ENCODE data around the gene ZNHIT1. TPM values are rescaled to one million over a fixed set of nuclear protein-coding genes. Genes with fewer than 3 reads are reported as not detected.

The ZNHIT1 gene
- total and polyA plus RNA-seq, 5 donors from 2014 or later, result 41.8 to 99.6 (median 76.8) TPM

DNA sequence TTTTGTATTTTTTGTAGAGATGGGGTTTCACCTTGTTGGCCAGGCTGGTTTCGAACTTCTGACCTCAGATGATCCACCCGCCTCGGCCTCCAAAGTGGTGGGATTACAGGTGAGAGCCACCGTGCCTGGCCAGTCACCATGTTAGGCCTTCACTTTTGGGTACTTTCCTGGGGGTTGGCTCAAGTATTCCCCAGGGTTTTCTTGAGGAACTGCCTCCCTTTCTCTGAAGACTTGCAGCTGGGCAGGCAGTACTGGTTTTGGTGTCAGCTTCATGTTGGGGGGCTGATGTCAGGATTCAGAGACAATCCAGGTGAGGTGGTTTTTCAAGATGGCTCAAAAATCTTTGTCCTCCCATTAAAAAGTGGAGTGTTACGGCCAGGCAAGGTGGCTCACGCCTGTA is 7.7 kb downstream of the ZNHIT1 start:
- no peaks in the 10 kb centered on the region for H3K9me3 ChIP-seq (ENCODE audit: control insufficient read depth in 2 of 2, low read length in 2 of 2)
- no peaks in the 10 kb centered on the region for H3K27me3 ChIP-seq (ENCODE audit: control insufficient read depth, insufficient read depth, low read length)
- DNase-seq (no peak), ATAC-seq (ENCODE audit: low read depth in 2 of 2) (no peak)
- no peak overlapping the region for H3K4me3 ChIP-seq (ENCODE audit: low read depth, low read length)
- H3K36me3 ChIP-seq (ENCODE audit: control insufficient read depth, insufficient read depth, low read length), result peaks cover 29% of the 10 kb centered on the region
- no peaks in the 10 kb centered on the region for H3K9me3 Mint-ChIP-seq
- H3K4me1 ChIP-seq (ENCODE audit: control insufficient read depth, insufficient read depth, low read length, poor library complexity, severe bottlenecking), result no peaks in the 10 kb centered on the region
- no peak overlapping the region for H3K27ac Mint-ChIP-seq
- no peak overlapping the region for H3K27ac ChIP-seq (ENCODE audit: insufficient read depth, low read length, poor library complexity, severe bottlenecking)
- peaks cover 0 to 20% (median 6%) of the 10 kb centered on the region in 4 donors for H3K4me1 Mint-ChIP-seq
- no peaks in the 10 kb centered on the region for H3K27me3 Mint-ChIP-seq
- peaks cover 8% of the 10 kb centered on the region for H3K36me3 Mint-ChIP-seq
- H3K4me3 Mint-ChIP-seq, result no peak overlapping the region

DNA sequence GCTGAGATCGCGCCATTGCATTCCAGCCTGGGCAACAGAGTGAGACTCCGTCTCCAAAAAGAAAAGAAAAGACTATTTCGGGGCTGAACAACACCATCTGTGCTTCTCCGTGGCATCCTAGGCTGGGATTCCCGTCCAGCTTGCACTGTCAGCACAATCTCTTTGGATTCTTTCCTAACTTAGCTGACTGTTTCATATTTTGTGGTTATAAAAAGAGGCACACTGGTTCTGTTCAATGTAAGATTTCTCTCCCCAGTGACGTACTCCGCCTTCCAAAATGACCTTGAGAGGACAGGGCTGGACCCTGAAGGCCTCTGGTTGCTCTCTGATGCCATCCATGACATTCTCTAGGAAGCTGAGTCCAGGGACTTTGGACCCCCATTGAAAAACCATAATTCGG is 8.8 kb downstream of the ZNHIT1 start:
- Mint-ChIP-seq H3K36me3 (peaks cover 10% of the 10 kb centered on the region), H3K4me3 (no peak overlapping the region), H3K4me1 (peaks cover 0 to 14% (median 6%) of the 10 kb centered on the region in 4 donors), H3K9me3 (no peaks in the 10 kb centered on the region), H3K27ac (no peak overlapping the region), H3K27me3 (no peaks in the 10 kb centered on the region)
- Histone ChIP-seq H3K27me3 (ENCODE audit: control insufficient read depth, insufficient read depth, low read length) (no peaks in the 10 kb centered on the region), H3K9me3 (ENCODE audit: control insufficient read depth in 2 of 2, low read length in 2 of 2) (no peaks in the 10 kb centered on the region), H3K4me3 (ENCODE audit: low read depth, low read length) (no peak overlapping the region), H3K36me3 (ENCODE audit: control insufficient read depth, insufficient read depth, low read length) (peaks cover 32% of the 10 kb centered on the region), H3K27ac (ENCODE audit: insufficient read depth, low read length, poor library complexity, severe bottlenecking) (no peak overlapping the region), H3K4me1 (ENCODE audit: control insufficient read depth, insufficient read depth, low read length, poor library complexity, severe bottlenecking) (no peaks in the 10 kb centered on the region)
- ATAC-seq (ENCODE audit: low read depth in 2 of 2), result no peak
- DNase-seq, result no peak

DNA sequence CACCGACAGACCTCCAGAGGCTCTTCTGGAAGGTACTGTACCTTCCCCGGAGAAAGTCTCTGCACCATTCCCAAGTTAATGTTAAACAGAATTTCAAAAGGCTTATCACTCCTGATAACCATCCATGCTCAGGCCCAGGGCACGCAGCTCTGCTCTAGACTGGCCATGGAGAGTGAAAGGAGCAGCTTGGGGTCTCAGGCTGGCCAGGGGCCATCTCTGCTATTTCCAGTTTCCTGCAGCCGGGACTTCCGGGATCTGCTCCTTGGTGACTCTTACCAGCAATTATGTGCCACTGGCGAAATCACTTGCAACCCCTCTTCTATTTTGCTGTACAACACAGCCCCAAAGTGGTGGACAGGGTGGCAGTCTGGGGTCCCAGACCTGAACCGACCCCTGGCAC is 13.7 kb downstream of the ZNHIT1 start:
- H3K36me3 Mint-ChIP-seq, result peaks cover 10% of the 10 kb centered on the region
- H3K4me1 ChIP-seq (ENCODE audit: control insufficient read depth, insufficient read depth, low read length, poor library complexity, severe bottlenecking), result no peaks in the 10 kb centered on the region
- H3K9me3 ChIP-seq (ENCODE audit: control insufficient read depth in 2 of 2, low read length in 2 of 2), result no peaks in the 10 kb centered on the region
- H3K9me3 Mint-ChIP-seq, result no peaks in the 10 kb centered on the region
- peaks cover 0 to 6% (median 2%) of the 10 kb centered on the region in 4 donors for H3K4me1 Mint-ChIP-seq
- no peak for DNase-seq
- no peak overlapping the region for H3K27ac ChIP-seq (ENCODE audit: insufficient read depth, low read length, poor library complexity, severe bottlenecking)
- no peaks in the 10 kb centered on the region for H3K27me3 Mint-ChIP-seq
- H3K36me3 ChIP-seq (ENCODE audit: control insufficient read depth, insufficient read depth, low read length), result peaks cover 8% of the 10 kb centered on the region
- H3K4me3 Mint-ChIP-seq, result no peak overlapping the region
- no peak overlapping the region for H3K4me3 ChIP-seq (ENCODE audit: low read depth, low read length)
- no peak for ATAC-seq (ENCODE audit: low read depth in 2 of 2)
- no peak overlapping the region for H3K27ac Mint-ChIP-seq
- H3K27me3 ChIP-seq (ENCODE audit: control insufficient read depth, insufficient read depth, low read length), result no peaks in the 10 kb centered on the region

DNA sequence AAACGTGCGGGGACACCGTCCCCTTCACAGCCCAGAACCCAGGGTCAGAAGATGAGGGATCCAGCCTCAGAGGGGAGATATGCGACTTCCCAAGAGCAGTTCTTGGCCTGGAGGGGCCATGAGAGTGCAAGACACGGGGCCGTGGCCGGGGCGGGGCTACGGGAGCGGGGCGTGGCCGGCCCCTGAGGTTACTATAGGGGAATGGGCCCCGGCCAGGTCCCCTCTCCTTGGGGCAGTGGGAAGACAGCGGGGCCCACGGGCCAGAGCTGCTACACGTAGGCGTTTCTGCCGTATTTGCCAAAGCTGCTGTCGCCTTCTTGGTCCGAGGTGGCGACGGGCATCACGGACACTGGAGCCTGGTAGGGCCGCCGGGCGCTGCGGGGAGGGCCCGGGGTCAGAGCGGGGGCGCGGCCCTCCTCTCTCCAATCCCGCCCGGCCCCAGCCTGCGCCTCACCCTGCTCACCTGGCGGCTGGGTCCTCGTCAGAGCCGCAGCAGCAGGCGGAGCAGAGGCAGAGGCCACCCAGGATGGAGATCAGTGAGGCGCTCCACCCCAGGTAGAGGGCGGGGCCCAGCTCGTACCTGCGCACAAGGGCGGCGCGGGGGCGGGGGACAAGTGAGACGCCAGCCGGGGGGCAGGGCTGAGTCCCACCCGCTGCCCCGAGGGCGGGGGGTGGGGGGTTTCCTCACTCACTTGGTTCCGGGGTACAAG is 14.3 kb downstream of the ZNHIT1 start:
- H3K4me1 ChIP-seq (ENCODE audit: control insufficient read depth, insufficient read depth, low read length, poor library complexity, severe bottlenecking), result no peaks in the 10 kb centered on the region
- H3K36me3 ChIP-seq (ENCODE audit: control insufficient read depth, insufficient read depth, low read length), result peaks cover 7% of the 10 kb centered on the region
- peaks cover 0 to 6% (median 2%) of the 10 kb centered on the region in 4 donors for H3K4me1 Mint-ChIP-seq
- no peaks in the 10 kb centered on the region for H3K9me3 ChIP-seq (ENCODE audit: control insufficient read depth in 2 of 2, low read length in 2 of 2)
- H3K27me3 Mint-ChIP-seq, result no peaks in the 10 kb centered on the region
- H3K36me3 Mint-ChIP-seq, result peaks cover 7% of the 10 kb centered on the region
- ATAC-seq (ENCODE audit: low read depth in 2 of 2) (no peak), DNase-seq (no peak)
- no peaks in the 10 kb centered on the region for H3K9me3 Mint-ChIP-seq
- no peak overlapping the region for H3K27ac Mint-ChIP-seq
- H3K4me3 ChIP-seq (ENCODE audit: low read depth, low read length), result no peak overlapping the region
- no peak overlapping the region for H3K27ac ChIP-seq (ENCODE audit: insufficient read depth, low read length, poor library complexity, severe bottlenecking)
- no peak overlapping the region for H3K4me3 Mint-ChIP-seq
- no peaks in the 10 kb centered on the region for H3K27me3 ChIP-seq (ENCODE audit: control insufficient read depth, insufficient read depth, low read length)

DNA sequence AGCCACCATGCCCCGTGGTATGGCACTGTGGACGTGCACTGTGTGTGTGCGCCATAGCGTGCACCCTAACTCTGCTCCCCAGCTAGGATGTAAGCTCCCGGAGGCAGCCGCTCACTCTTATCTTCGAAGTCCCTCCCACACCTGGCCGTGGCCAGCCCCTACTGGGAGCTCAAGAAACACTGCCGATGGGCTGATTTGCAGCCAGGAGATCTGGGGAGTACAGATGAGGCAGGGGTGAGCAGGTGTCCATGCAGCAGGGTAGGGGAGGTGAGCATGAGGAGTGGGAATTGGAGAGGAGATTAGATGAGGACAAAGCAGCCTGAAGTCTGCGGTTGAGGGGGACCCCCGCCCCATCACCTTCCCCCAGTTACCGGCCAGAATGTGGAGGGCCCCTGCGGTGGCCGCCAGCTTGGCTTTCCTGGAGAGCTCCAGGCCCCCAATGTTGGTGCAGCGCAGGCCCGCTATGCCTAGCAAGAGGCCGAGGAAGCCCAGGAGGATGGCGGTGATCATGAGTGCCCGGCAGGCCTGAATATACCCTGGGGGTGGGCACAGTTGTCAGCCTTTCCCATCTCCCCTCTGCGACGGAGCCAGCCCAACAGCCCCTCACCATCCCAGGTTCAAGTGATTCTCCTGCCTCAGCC is 16.1 kb downstream of the ZNHIT1 start:
- H3K27me3 ChIP-seq (ENCODE audit: control insufficient read depth, insufficient read depth, low read length), result no peaks in the 10 kb centered on the region
- H3K27ac Mint-ChIP-seq, result peak overlapping the region in 1 of 3 donors; percentile 31
- no peaks in the 10 kb centered on the region for H3K27me3 Mint-ChIP-seq
- ATAC-seq (ENCODE audit: low read depth in 2 of 2), result no peak
- H3K9me3 Mint-ChIP-seq, result no peaks in the 10 kb centered on the region
- H3K4me1 ChIP-seq (ENCODE audit: control insufficient read depth, insufficient read depth, low read length, poor library complexity, severe bottlenecking), result no peaks in the 10 kb centered on the region
- H3K9me3 ChIP-seq (ENCODE audit: control insufficient read depth in 2 of 2, low read length in 2 of 2), result no peaks in the 10 kb centered on the region
- no peak overlapping the region for H3K4me3 ChIP-seq (ENCODE audit: low read depth, low read length)
- peaks cover 8% of the 10 kb centered on the region for H3K36me3 ChIP-seq (ENCODE audit: control insufficient read depth, insufficient read depth, low read length)
- no peak for DNase-seq
- peaks cover 6% of the 10 kb centered on the region for H3K36me3 Mint-ChIP-seq
- no peak overlapping the region for H3K4me3 Mint-ChIP-seq
- no peak overlapping the region for H3K27ac ChIP-seq (ENCODE audit: insufficient read depth, low read length, poor library complexity, severe bottlenecking)
- peaks cover 0 to 6% (median 2%) of the 10 kb centered on the region in 4 donors for H3K4me1 Mint-ChIP-seq

DNA sequence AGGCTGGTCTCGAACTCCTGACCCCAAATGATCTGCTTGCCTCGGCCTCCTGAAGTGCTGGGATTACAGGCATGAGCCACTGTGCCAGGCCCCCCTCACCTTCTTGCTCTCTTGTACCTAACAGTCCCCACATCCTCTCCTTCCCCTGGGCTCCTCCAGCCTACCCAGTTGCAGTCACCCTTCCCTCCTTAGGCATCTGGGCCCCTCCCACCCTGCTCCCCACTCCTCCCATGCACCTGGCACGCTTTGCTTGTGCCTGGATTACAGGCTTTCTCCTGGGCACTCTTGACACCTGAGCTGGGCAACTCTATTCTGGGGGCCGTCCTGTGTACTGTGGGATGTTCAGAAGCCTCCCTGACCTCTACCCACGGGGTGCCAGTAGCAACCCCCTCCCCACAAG is 16.7 kb downstream of the ZNHIT1 start:
- Histone ChIP-seq H3K4me1 (ENCODE audit: control insufficient read depth, insufficient read depth, low read length, poor library complexity, severe bottlenecking) (no peaks in the 10 kb centered on the region), H3K27ac (ENCODE audit: insufficient read depth, low read length, poor library complexity, severe bottlenecking) (no peak overlapping the region), H3K27me3 (ENCODE audit: control insufficient read depth, insufficient read depth, low read length) (no peaks in the 10 kb centered on the region), H3K9me3 (ENCODE audit: control insufficient read depth in 2 of 2, low read length in 2 of 2) (no peaks in the 10 kb centered on the region), H3K36me3 (ENCODE audit: control insufficient read depth, insufficient read depth, low read length) (peaks cover 14% of the 10 kb centered on the region), H3K4me3 (ENCODE audit: low read depth, low read length) (no peak overlapping the region)
- Mint-ChIP-seq H3K36me3 (peaks cover 3% of the 10 kb centered on the region), H3K4me3 (no peak overlapping the region), H3K4me1 (peaks cover 0 to 6% (median 2%) of the 10 kb centered on the region in 4 donors), H3K9me3 (no peaks in the 10 kb centered on the region), H3K27ac (peak overlapping the region in 1 of 3 donors; percentile 55), H3K27me3 (no peaks in the 10 kb centered on the region)
- no peak for DNase-seq
- no peak for ATAC-seq (ENCODE audit: low read depth in 2 of 2)

DNA sequence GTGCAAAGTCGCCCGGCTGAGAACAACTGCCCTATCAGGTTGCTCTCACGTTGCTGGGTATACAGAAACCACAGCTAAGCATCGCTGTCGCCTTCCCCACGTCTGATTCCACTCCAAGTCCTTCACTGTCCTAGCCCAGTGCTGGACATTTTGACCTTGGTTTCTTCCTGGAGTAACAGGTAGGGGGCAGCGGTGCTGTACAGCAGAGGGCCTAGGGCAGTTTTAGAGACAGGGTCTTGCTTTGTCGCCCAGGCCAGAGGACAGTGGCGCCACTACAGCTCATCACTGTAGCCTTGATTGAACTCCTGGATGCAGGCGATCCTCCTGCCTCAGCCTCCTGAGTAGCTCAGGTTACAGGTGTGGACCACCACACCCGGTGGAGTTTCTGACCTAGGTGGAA is 17.1 kb downstream of the ZNHIT1 start:
- DNase-seq (no peak), ATAC-seq (ENCODE audit: low read depth in 2 of 2) (no peak)
- H3K4me1 ChIP-seq (ENCODE audit: control insufficient read depth, insufficient read depth, low read length, poor library complexity, severe bottlenecking), result no peaks in the 10 kb centered on the region
- H3K36me3 Mint-ChIP-seq, result peaks cover 3% of the 10 kb centered on the region
- H3K27ac Mint-ChIP-seq, result peak overlapping the region in 1 of 3 donors; percentile 55
- no peak overlapping the region for H3K4me3 ChIP-seq (ENCODE audit: low read depth, low read length)
- peaks cover 18% of the 10 kb centered on the region for H3K36me3 ChIP-seq (ENCODE audit: control insufficient read depth, insufficient read depth, low read length)
- H3K4me1 Mint-ChIP-seq, result peaks cover 0 to 6% (median 2%) of the 10 kb centered on the region in 4 donors
- no peaks in the 10 kb centered on the region for H3K9me3 ChIP-seq (ENCODE audit: control insufficient read depth in 2 of 2, low read length in 2 of 2)
- H3K27ac ChIP-seq (ENCODE audit: insufficient read depth, low read length, poor library complexity, severe bottlenecking), result no peak overlapping the region
- no peaks in the 10 kb centered on the region for H3K9me3 Mint-ChIP-seq
- no peaks in the 10 kb centered on the region for H3K27me3 Mint-ChIP-seq
- no peaks in the 10 kb centered on the region for H3K27me3 ChIP-seq (ENCODE audit: control insufficient read depth, insufficient read depth, low read length)
- H3K4me3 Mint-ChIP-seq, result no peak overlapping the region

DNA sequence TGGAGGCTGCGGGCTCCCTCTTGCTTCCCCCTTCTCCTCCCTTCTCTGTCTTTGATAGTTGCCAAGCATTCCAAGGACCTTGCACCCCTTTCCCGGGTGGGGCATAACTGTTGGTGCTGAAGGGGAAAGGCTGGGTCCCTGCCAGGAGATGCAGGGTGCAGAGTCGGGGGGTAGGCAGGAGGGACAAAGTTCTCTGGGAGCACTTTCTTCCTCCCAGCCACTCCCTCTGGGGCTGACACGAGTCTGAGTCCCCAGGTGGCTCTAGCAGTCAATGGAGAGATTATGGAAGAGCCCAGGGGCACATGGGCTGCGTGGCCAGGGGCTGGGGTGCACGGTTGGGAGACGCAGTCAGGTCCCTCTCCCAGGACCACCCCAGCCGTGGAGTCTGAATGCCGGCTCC is 17.6 kb downstream of the ZNHIT1 start:
- Histone ChIP-seq H3K4me1 (ENCODE audit: control insufficient read depth, insufficient read depth, low read length, poor library complexity, severe bottlenecking) (no peaks in the 10 kb centered on the region), H3K27ac (ENCODE audit: insufficient read depth, low read length, poor library complexity, severe bottlenecking) (no peak overlapping the region), H3K27me3 (ENCODE audit: control insufficient read depth, insufficient read depth, low read length) (no peaks in the 10 kb centered on the region), H3K36me3 (ENCODE audit: control insufficient read depth, insufficient read depth, low read length) (peaks cover 23% of the 10 kb centered on the region), H3K4me3 (ENCODE audit: low read depth, low read length) (no peak overlapping the region), H3K9me3 (ENCODE audit: control insufficient read depth in 2 of 2, low read length in 2 of 2) (no peaks in the 10 kb centered on the region)
- Mint-ChIP-seq H3K36me3 (peaks cover 4% of the 10 kb centered on the region), H3K9me3 (no peaks in the 10 kb centered on the region), H3K27ac (no peak overlapping the region), H3K27me3 (no peaks in the 10 kb centered on the region), H3K4me1 (peaks cover 0 to 6% (median 1%) of the 10 kb centered on the region in 4 donors), H3K4me3 (no peak overlapping the region)
- ATAC-seq (ENCODE audit: low read depth in 2 of 2) (no peak), DNase-seq (no peak)

Data from CD4-positive, CD25-positive, alpha-beta regulatory T cell (primary cell).